ENCODE data around the gene ANKRD39. TPM values are rescaled to one million over a fixed set of nuclear protein-coding genes. Genes with fewer than 3 reads are reported as not detected.
"Not testable (repeated sequence)": the region's sequence is repeated elsewhere in the genome, so short reads cannot be mapped to it uniquely, and the experiment has no call there.

The ANKRD39 gene, protein sequence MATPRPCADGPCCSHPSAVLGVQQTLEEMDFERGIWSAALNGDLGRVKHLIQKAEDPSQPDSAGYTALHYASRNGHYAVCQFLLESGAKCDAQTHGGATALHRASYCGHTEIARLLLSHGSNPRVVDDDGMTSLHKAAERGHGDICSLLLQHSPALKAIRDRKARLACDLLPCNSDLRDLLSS
- total RNA-seq, result 4.7 and 6.3 TPM in 2 replicates

DNA sequence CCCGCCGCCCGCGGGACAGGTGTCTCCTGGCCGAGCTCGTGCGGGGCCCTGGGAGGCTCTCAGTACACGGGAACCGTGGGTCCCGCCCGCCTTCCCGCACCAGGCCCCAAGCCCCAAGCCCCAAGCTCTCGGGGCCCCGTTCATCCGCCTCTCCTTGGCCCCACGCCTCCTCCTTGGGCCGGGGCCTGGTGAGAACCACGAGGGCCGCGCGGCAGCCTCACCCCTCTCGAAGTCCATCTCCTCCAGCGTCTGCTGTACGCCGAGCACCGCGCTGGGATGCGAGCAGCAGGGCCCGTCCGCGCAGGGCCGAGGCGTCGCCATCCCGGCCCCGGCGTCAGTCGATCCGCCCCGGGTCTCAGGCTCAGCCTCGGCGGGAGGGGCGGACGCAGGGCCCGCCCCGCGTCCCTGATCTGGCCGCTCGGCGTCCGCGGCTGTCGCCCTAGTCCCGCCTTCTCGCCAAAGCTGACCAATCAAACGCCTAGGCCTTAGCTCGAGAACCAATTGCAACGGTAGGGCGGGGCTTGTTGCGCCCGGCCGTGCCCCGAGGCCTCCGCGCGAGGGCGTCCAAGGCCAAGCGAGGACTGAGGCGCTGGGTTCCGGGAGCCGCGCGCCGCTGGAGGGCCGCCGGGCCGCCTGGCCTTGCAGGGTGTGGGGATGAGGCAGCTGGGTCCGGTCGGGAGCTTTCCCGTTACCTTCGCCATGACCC, at the start of gene ANKRD39:
Gene ANKRD39, minus strand, starts transcription at position 350 of the 706 bp plus-strand sequence. Its CDS starts 29 bp downstream, at position 321.
- peak; percentile 92 for DNase-seq (ENCODE audit: low read depth)

DNA sequence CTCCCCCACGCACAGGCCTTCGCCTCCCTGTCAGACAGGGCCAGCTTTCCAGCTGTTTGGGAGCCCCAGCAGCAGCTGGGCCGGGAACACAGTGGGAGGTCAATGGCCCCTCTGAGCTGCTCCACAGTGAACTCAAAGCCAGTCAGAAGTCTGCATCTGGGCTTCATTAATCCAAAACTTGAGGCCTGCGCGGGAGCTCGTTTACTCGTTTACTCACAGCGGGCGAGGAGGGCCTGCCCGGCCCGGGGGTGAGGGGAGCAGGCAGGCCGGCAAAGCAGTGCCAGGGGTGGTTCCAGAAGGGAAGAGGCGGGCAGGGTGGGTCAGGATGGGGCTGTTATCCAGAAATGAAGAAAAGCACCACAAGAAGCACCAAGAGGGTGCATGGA, 48.9 kb upstream of the ANKRD39 start:
- DNase-seq (ENCODE audit: low read depth), result no peak

DNA sequence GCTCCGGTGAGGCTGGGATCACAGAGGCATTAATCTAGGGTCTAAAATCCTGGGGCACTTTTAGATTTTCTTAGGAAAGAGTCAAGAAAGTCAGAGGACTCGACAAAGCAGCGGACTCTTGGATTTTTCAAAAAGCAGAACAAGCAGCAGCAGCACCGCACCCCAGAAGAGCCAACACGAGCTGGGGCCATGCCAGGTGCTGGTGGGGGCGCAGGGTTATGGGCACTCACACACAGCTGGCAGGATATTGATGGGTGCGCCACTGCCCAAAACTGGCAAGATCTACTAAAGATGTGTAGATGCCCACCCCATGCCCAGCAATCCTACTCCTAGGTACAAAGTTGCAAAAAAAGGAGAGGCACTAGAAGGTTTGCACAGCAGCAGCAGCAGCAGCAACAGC, 46.0 kb upstream of the ANKRD39 start:
- no peak for DNase-seq (ENCODE audit: low read depth)

DNA sequence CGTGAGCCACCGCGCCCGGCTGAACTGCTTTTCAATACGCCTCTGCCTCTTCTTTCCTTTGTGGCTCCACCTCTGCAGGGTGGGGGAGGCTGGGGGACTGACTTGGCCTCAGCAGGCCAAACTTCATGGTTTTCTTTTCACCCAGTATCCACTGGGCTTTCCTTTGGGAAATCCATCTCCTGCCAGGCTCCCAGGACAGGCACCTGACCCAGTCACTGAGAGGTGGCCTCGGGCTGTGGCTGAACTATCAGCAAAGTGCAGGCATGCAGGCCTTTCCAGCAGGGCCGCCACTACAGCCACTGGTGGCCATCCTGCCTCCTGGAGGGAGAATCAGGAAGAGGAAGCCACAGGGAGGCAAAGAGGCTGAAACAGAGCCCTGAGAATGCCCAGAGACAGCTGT, 45.5 kb upstream of the ANKRD39 start:
- DNase-seq (ENCODE audit: low read depth), result no peak

DNA sequence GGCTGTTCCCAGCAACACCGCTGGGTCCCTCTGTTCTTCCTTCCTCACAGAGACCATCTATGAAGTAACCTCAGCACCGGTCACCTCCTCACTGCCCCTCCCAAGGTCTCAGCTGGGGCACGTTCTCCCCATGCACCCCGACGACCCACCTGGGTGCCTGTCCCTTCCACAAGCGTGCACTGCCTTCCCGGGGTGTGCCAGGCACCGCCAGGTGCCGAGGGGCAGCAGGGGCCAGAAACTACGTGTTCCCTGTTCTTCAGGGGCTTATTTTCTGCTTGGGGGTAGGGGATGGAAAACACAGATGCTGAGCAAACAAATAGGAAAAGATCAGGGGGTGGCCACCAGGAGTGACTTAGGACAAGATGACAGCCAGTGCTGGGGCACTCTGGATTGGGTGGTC, 42.4 kb upstream of the ANKRD39 start:
- DNase-seq (ENCODE audit: low read depth), result no peak

DNA sequence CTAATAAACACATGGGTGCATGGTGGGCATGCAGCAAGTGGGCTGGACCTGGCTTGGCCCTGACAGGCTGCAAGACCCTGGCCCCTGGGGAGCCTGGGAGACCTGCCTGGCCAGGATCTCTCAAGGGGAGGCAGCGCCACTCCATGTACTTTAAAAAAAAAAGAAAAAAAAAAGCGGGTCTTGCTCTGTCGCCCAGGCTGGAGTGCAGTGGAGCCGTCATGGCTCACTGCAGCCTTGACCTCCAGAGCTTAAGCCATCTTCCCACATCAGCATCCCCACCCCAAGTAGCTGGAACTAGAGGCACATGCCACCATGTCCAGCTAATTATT, 41.6 kb upstream of the ANKRD39 start:
- DNase-seq (ENCODE audit: low read depth), result no peak

DNA sequence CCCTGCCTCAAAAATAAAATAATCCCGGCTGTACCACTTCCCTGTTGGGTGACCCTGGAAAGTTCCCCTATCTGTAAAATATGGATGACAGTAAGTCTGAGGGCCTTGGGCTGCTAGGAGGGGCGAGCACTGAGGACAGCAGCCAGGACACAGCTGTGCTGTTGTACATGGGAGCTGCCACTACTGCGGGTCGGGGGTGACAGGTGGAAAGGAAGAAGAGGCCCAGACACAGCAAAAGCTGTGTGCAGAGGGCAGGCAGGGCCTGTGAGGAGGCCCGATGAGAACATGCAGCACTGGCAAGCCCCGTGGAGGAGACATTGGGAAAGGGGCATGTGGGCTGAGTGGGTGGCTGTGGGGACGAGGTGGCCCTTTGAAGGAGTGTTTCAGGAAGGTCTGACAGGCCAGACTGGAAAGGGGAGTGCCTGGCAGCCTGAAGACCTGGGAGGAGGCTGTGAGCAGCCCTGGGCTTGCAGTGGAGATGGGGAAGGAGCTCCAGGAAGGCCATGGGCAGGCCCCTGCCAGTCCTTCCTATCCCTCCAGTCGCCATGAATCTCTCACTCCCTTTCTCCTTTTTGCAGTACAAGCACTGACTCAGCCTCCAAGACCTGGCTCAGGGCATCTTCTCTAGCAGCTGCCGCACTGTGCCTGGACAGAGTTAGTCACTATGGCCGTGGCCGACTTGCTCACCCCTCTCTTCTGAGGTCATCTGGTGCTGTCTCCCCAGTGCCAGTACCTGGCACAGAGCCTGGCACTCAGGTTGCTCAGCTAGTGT, 41.0 kb upstream of the ANKRD39 start:
- DNase-seq (ENCODE audit: low read depth), result peak; percentile 43

DNA sequence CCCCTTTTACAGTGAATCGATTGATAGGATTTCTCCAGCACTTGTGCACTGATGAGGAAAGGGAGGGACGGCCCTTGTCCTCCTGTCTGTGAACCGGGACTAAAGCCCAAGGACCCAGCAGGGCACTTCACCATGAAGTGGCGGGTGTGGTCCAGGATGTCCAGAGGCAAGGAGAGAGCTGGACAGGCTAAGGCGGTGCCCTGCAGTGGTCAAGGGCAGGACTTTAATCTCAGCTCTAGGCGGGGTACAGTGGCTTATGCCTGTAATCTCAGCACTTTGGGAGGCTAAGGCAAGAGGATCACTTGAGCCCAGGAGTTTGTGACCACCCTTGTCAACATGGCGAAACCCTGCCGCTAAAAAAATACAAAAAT, 40.3 kb upstream of the ANKRD39 start:
- DNase-seq (ENCODE audit: low read depth), result no peak

DNA sequence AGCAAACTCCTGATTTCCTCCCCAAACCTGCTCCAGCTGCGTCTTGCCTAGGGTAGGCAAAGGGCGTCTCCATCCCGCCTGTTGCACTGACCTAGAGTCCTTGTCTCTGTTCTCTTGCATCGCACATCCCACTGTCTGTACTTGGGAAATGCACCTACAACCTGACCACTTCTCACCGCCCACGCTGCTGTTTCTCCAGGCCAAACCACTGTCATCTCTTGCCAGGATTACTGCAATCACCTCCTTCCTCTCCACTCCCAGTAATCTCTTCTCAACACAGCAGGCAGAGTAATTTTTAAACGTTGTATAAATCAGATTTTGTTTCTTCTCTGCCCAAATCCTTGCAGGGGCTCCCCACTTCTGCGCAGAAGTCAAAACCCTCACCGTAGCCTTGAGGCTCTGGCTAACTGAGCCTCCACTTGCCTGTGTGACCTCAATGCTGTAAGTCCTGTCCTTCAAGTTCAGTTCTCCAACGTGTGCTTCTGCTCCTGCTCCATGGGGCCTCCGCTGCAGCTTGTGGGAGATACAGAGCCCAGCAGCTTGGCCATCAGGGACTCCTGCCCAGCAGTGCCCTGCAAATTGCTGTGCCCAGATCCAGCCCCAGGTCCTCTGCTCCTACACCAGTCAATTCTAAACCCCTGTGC, 39.8 kb upstream of the ANKRD39 start:
- no peak for DNase-seq (ENCODE audit: low read depth)

DNA sequence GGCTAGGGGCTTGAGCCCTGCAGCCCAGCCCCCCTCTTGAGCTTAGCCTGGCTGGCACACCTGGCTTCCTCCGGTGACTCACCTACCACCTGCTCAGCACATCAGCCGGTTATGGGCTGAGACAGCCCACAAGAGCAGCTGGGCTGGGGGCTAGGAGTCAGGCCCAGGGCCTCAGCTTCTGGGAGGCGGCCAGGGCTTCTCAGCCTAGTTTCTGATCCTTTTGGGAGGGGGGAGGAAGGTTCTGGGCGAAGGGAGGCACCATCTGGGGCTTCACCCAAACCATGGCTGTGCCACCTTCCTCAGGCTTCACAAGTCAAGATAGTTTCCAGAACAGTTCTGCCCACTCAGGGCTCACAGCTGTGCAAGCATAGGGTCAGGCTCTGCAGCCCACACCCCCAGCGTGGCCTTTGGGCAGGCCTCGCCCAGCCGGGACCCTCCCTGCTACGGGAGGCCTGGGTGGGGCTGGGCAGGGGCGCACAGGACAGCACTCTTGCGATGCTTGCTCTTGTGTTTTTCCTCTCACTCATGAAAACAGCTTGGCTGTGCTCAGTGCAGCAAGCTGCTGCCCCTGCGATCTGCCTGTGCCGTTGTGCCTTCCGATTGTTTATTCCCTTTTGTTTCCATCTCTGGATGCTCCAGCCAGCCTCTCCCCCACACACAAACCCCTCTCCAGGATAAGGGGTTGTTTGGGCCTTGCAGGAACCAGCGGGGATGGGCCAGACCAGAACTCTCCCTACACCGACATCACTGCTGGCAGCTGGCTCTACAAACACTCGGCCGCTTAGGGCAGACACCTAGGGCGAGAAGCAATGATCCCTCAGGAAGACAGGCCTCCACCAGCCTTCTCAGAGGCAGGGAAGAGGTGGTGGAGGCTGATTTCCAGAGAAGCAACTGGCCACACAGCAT, 38.2 kb upstream of the ANKRD39 start:
- no peak for DNase-seq (ENCODE audit: low read depth)

DNA sequence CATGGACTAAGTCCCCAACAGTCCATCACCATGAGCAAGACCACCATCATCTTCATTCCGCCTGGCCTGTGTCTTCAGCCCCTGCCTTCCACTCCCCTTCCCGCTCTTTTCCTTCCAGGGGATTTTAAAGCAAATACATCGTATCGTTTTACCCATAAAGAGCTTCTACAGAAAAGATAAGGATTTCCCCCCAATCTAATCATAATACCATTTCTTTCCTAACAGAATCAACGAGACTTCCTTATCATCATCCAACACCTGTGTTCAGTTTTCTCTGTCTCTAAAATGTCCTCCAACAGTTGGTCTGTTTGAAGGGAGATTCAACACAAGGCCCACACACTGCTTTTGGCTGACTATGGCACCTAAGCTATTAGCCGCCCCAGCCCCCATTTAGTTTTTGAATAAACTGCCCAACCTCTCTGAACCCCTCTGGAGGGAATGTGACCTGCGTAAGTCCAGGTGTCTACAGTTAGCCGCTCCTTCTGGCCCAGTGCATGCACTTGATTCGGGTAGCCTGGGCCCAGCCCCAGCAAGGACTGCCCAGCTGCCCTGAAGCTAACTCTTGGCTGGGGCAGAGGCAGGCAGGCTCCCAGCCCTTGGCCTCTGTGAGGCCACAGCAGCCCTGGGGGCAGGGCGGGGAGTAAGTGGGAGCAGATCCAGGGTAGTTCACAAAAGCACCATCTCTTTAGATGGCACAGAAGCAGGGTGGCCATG, 37.4 kb upstream of the ANKRD39 start:
- no peak for DNase-seq (ENCODE audit: low read depth)

DNA sequence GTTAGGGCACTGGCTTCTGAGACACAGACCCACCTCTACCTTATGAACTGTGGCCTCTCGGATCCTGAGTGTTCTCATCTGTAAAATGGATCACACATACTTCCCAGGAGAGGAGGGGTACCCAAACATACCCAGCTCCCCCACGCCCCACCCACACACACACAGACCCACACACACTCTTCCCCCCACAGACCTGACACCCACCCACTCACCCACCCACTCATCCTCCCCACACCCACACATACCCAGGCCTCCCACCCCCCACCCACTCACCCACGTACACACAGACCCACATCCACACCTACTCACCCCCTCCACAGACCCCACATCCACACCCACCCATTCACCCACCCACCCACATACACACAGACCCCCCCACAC, 36.3 kb upstream of the ANKRD39 start:
- no peak for DNase-seq (ENCODE audit: low read depth)

DNA sequence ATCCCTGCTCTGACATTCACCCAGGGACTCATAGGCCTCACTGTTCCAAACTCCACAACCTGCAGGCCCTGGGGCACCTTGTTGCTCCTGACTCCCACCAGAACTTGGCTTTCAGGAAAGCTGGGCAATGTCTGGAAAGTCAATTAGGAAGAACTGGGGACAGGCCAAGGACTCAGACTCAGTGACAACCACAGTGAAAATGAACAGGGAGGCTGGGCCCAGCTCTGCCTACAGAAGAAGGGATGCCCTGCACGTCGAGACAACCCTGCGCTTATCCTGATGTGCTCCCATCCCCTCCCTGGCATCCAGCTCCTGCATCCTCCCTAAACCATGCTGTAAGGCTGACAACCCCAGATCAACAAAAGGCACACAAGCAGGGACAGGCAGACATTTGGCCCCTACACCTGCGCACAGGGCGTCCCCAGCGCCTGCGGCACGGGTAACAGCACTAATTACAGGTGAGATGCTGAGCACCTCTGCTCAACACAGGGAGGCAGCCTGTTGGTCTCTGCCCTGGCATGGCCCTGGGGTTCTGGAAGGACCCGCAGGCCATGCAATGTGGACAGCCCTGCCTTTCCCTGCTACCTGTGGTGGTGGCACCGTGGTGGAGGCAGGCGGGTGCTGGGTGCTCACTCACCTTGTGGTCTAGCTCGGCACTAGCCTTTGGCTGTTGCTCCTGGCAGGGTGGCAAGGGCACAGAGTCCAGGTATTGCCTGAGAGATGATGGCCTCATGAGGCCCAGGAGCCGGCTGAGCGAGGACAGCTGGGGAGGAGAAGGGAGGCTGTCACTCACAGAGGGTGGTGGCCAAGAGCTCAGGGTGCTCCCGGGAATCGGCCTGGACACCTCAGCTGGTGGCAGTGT, 35.7 kb upstream of the ANKRD39 start:
- no peak for DNase-seq (ENCODE audit: low read depth)

DNA sequence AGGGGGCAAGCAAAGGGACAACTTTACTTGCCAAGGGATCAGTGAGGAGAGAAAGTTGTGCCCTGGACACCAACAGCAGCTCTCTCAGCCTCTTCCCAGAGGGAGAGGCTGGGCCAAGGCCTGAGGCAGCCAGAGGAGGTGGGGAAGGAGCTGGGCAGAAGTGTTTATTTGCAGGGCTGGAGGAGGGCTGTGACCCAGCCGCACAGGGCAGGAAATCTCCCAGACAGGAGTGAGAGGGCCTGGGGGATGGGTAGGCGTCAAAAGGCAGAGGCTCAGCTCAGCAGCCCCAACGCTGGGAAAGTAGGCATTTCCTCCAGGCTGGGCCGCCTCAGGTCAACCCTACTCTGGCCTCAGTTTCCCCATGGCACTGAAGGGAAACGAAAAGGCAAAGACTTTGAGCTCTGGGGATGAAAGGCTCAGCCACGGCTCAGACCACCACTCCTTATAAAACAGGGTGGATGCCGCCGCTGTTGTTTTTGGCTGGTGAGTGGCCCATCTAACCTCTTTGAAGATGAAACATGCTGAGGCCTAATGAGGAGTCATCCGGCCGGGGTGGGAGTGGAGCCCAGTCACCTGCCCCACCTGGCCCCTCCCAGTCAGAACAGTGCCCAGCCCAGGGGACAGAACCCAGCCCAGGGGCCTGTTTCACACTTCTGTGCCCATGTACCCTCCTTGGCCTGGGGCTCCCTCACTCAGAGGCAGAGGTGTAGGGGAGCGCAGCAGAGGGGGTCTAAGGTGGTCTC, 33.9 kb upstream of the ANKRD39 start:
- no peak for DNase-seq (ENCODE audit: low read depth)

DNA sequence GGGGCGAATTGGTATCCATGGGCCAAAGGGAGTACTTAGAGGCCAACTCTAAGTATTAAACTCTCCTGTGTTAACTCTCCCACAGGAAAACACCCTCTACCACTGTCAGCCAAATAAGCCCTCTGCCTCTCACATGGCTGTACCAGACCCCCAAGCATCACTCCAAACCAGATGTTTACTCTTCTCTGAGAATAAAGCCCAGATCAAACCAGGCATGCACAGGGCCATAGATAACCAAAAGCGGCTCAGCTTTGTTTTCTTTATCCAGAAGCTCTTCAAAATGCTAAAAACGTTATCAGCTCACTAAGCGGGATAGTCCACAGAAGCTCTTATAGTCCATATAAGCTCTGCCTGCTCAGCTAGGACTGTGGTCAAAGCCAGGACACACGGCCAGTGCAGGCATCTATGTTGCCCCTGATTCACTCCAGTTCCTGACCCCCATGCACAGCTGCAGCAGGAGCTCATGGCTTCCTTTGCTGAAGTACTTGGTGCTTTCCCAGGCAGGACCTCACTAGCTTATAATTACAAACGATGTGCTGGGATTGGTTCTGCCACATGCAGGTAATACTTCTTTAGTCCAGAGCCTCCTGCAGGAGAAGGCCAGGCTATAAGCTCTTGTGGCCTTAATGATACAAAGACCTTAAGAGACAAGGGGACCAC, 33.0 kb upstream of the ANKRD39 start:
- DNase-seq (ENCODE audit: low read depth), result no peak

DNA sequence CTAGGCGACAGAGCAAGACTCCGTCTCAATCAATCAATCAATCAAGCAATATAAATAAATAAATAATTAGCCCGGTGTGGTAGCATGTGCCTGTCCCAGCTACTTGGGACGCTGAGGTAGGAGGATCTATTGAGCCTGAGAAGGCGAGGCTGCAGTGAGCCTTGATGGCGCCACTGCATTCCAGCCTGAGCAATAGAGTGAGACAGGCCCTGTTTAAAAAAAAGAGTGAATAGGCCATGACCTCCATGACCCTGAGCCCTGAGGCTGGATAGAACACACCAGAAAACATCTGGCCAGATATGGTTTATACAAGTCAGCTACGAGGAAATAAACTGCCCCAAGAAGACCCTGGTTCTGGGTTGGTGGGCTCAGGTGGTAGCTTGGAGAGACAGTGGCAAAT, 32.4 kb upstream of the ANKRD39 start:
- DNase-seq (ENCODE audit: low read depth), result no peak

DNA sequence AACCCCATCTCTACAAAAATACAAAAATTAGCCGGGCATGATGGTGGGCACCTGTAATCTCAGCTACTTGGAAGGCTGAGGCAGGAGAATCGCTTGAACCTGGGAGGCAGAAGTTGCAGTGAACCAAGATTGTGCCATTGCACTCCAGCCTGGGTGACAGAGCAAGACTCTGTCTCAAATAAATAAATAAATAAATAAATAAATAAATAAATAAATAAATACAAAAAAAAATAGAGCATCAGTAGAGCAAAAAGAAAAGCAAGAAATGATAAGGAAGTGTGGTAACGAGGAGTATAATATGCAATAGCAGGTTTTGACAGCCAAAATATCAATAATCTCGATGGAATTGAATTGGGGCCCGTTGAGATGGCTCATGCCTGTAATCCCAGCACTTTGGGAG, 31.7 kb upstream of the ANKRD39 start:
- not testable (repeated sequence) for DNase-seq (ENCODE audit: low read depth)

DNA sequence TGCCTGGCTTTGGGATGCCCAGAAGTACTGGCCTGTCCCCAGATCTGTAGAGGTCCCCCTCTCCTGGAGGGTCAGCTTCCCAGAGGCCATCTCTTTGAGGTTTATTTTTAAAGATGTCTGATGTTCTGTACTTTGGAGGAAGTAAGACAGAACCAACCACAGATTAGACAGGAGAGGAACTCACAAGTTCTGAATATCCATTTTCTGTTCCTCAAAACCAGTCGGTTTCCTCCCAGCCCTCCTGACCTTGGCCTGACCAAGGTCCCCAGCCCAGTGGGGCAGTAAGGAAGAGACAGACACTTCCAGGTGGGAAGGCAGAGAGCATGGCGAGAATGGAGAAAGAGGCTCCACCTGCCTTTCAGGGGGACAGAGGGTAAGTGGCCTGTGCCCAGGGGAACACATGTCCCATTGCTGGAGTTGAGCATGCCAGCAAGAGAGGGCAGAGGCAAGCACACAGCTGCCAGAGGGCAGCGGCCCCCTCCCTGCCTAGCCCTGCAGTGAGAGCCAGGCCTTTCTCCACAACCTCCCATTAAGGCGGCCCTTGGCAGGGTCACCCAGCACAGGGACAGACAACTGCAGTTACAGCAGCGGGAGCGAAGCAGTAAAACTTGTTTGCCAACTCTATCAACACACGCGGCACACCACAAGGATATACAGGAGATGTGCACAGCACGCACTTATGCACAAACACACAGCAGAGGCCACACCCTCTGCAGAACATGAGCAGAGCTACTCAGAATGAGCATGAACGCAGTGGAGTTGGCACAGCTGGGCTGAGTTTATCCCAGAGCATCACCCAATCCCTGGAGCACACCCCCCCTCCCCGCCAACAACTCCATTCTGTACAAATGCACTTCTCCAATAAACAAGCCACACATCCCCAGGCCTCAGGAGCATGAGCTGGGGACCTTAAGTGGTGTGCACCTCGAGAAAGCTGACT, 30.5 kb upstream of the ANKRD39 start:
- DNase-seq (ENCODE audit: low read depth), result no peak
